Heart left ventricle (tissue), 16 donors: ENCODE measurements around the gene SPRR3. TPM values are rescaled to one million over a fixed set of nuclear protein-coding genes. Genes with fewer than 3 reads are reported as not detected.

Source experiments
- ATAC-seq, 4 donors: fragments of 200-7000 bp; cut with Tn5 transposase; one replicate each; pipeline ENCODE4 v1.9.1; 2020 to 2022; ENCODE audit warnings: moderate library complexity in 4 of 4, mild to moderate bottlenecking in 3 of 4, moderate number of reproducible peaks in 1 of 4
- DNase-seq, 5 donors: peaks; one replicate each; pipeline ENCODE4 v3.0.0-alpha.2; 2020
- H3K27ac ChIP-seq, 12 donors: fragments of 200-600 bp; sonication (generic) in 4 of 12; one replicate each; pipeline versions ENCODE4 v1.5.0 to v1.8.0; 2016 to 2022; ENCODE audit warnings: mild to moderate bottlenecking in 2 of 12
- H3K27me3 ChIP-seq, 9 donors: fragments of 200-600 bp; sonication (generic) in 2 of 9; one replicate each; pipeline versions ENCODE4 v1.5.1 to v1.8.0; 2016 to 2022; ENCODE audit warnings: mild to moderate bottlenecking in 3 of 9
- H3K36me3 ChIP-seq, 9 donors: fragments of 200-600 bp; sonication (generic) in 2 of 9; one replicate each; pipeline versions ENCODE4 v1.5.0 to v1.8.0; 2018 to 2022; ENCODE audit warnings: mild to moderate bottlenecking in 2 of 9
- H3K4me1 ChIP-seq, 12 donors: fragments of 200-600 bp; sonication (generic) in 4 of 12; one replicate each; pipeline versions ENCODE4 v1.5.0 to v1.8.0; 2016 to 2022; ENCODE audit warnings: mild to moderate bottlenecking in 3 of 12
- H3K4me3 ChIP-seq, 12 donors: fragments of 200-600 bp; sonication (generic) in 4 of 12; one replicate each; pipeline versions ENCODE4 v1.5.0 to v1.8.0; 2017 to 2022; ENCODE audit warnings: mild to moderate bottlenecking in 9 of 12, moderate library complexity in 4 of 12
- H3K9me3 ChIP-seq, 12 donors: fragments of 200-600 bp; sonication (generic) in 4 of 12; one replicate each; pipeline versions ENCODE4 v1.5.0 to v1.8.0; 2016 to 2022; ENCODE audit warnings: mild to moderate bottlenecking in 1 of 12
- CTCF ChIP-seq, 12 donors: fragments of 200-600 bp; sonication (generic) in 4 of 12; IDR thresholded peaks; one replicate each; pipeline versions ENCODE4 v1.5.0 to v1.8.0; 2018 to 2022; ENCODE audit warnings: antibody characterized with exemption in 12 of 12, mild to moderate bottlenecking in 5 of 12
- POLR2A ChIP-seq, 2 donors: fragments of 450-650 bp; IDR thresholded peaks; one replicate each; pipeline ENCODE4 v1.6.1; 2017; ENCODE audit warnings: antibody characterized with exemption in 2 of 2, mild to moderate bottlenecking in 2 of 2, moderate library complexity in 2 of 2
- WGBS, 4 donors: extraction: QIAGEN DNeasy Blood & Tissue Kit in 2 of 4; methylation state at CpG; one replicate each; pipeline versions ENCODE4 v1.1.5 to v1.1.7; 2013 to 2018; 5-methylcytosine and 5-hydroxymethylcytosine counted together
- intact Hi-C, 10 donors: fragments of 100-400 bp; cut with DNase I; formaldehyde crosslinking; loops; one replicate each; pipeline versions ENCODE4 v1.11.1 to v1.14.2; 2022
- polyA plus RNA-seq, 2 donors: library from polyadenylated mRNA; stranded (reverse); fragments of 200-250 nt; gene quantifications; one replicate each; pipeline ENCODE4 v1.2.3, GENCODE V29; 2013
- total RNA-seq, 9 donors: library from RNA; depleted of rRNA in 2 of 9; stranded (reverse); fragments of >200 nt in 2 of 9; fragmentation: NEBNext Ultra II Directional in 3 of 9; extraction: Animal tissue kit (Norgen Biotek cat#: 25700) in 3 of 9; gene quantifications; one replicate each; pipeline versions ENCODE4 v1.1.0 to v1.2.4, GENCODE V29; 2016 to 2023
- donor health status: ischemic (EF 13 %, LVEDD 7.1; RV severe dilation, severe dysfunction).
- donor health status: healthy with polysubstance abuse.
- donor health status: DM: no; HTN: yes; CAD: no.
- donor health status: DM: no; HTN: no; CAD: no.
- donor health status: ischemic (EF 25% LVEDD 6.9; RV normal size, moderate dysfunction).
- donor health status: ischemic (EF 25% LVEDD 5.7; RV mildly dilated, moderate dysfunction).
- donor health status: healthy.
- donor health status: DM: yes; HTN: yes; CAD: no.
- donor health status: ischemic (EF 35%, LVEDD 5.7; RV mildly dilated, moderate dysfunction).
- donor health status: nonischemic (EF 11% LVEDD 7.7; RV severe dilation, severe dysfunction).
- donor health status: DM: yes; HTN: yes; CAD: no.
- donor health status: PGD.
- donor health status: ischemic (EF 29% LVEDD 5.4; RV normal size, mild dysfunction).
- donor health status: nonischemic (EF 23%, LVEDD 6.1; RV moderate dilation, normal function).

The SPRR3 gene
- total and polyA plus RNA-seq, 11 donors, result 1.2 TPM; not detected in 10

- no peaks in the 10 kb centered on the region for H3K9me3 ChIP-seq
- intact Hi-C loops, result no loop called here
- 50 to 65% (median 57%) methylated on average over 4 of the region's 4 CpGs for WGBS, 4 donors
- no peak within 1 kb of the TSS for H3K4me3 ChIP-seq
- H3K4me1 ChIP-seq, result no peaks in the 10 kb centered on the region
- ATAC-seq (no peak), DNase-seq (no peak)
- H3K27me3 ChIP-seq, result no peaks in the 10 kb centered on the region
- H3K27ac ChIP-seq, result no peak within 1 kb of the TSS
- no peaks in the 10 kb centered on the region for H3K36me3 ChIP-seq
- no peak for TF ChIP-seq CTCF (IDR thresholded peaks at IDR 0.05)
- TF ChIP-seq POLR2A (IDR thresholded peaks at IDR 0.05), result no peak
Observed at GRCh38 chr1:153040950-153041631, 39.5 kb downstream of the SPRR3 start, which contains the start of gene SPRR2D. SPRR2D (minus strand) TSS chr1:153041120; CDS start chr1:153040346, 774 bp downstream.

GRCh38 chr1:153049211-153049610, 47.7 kb downstream of the SPRR3 start:
- DNase-seq (peak in 1 of 5 donors; percentile 42), ATAC-seq (no peak)
- 65 to 83% (median 75%) methylated on average over 1 to 2 of the region's 2 CpGs for WGBS, 4 donors
- H3K36me3 ChIP-seq, result no peaks in the 10 kb centered on the region
- H3K4me1 ChIP-seq, result no peaks in the 10 kb centered on the region
- H3K27me3 ChIP-seq, result peaks cover 0 to 4% (median 0%) of the 10 kb centered on the region in 9 donors
- intact Hi-C loops, result no loop called here
- TF ChIP-seq POLR2A (IDR thresholded peaks at IDR 0.05), result no peak
- no peak for TF ChIP-seq CTCF (IDR thresholded peaks at IDR 0.05)
- no peak overlapping the region for H3K4me3 ChIP-seq
- peaks cover 0 to 11% (median 1%) of the 10 kb centered on the region in 12 donors for H3K9me3 ChIP-seq
- H3K27ac ChIP-seq, result no peak overlapping the region

Other genes with a start within 250 kb of the SPRR3 start
- gene KPRP, start 243.7 kb upstream of the SPRR3 start, total RNA-seq, result not detected
- not detected for gene KPRP, start 243.7 kb upstream of the SPRR3 start, polyA plus RNA-seq
- gene LCE1F, start 226.6 kb upstream of the SPRR3 start, total RNA-seq, result not detected
- not detected for gene LCE1F, start 226.6 kb upstream of the SPRR3 start, polyA plus RNA-seq
- not detected for gene LCE1E, start 215.5 kb upstream of the SPRR3 start, total RNA-seq
- not detected for gene LCE1E, start 215.5 kb upstream of the SPRR3 start, polyA plus RNA-seq
- not detected for gene LCE1D, start 205.0 kb upstream of the SPRR3 start, total RNA-seq
- gene LCE1D, start 205.0 kb upstream of the SPRR3 start, polyA plus RNA-seq, result not detected
- gene LCE1C, start 195.1 kb upstream of the SPRR3 start, total RNA-seq, result not detected
- gene LCE1C, start 195.1 kb upstream of the SPRR3 start, polyA plus RNA-seq, result not detected
- gene LCE1B, start 189.8 kb upstream of the SPRR3 start, total RNA-seq, result not detected
- not detected for gene LCE1B, start 189.8 kb upstream of the SPRR3 start, polyA plus RNA-seq
- gene LCE1A, start 174.3 kb upstream of the SPRR3 start, total RNA-seq, result not detected
- not detected for gene LCE1A, start 174.3 kb upstream of the SPRR3 start, polyA plus RNA-seq
- not detected for gene LCE6A, start 158.9 kb upstream of the SPRR3 start, total RNA-seq
- not detected for gene LCE6A, start 158.9 kb upstream of the SPRR3 start, polyA plus RNA-seq
- gene LCE7A, start 141.8 kb upstream of the SPRR3 start, total RNA-seq, result not detected
- gene LCE7A, start 141.8 kb upstream of the SPRR3 start, polyA plus RNA-seq, result not detected
- not detected for gene SMCP, start 123.4 kb upstream of the SPRR3 start, total RNA-seq
- gene SMCP, start 123.4 kb upstream of the SPRR3 start, polyA plus RNA-seq, result not detected
- gene IVL, start 93.2 kb upstream of the SPRR3 start, total RNA-seq, result not detected
- under 1 TPM in 1 of 2 donors, not detected in 1; 0.03 TPM for gene IVL, start 93.2 kb upstream of the SPRR3 start, polyA plus RNA-seq
- gene SPRR5, start 54.5 kb upstream of the SPRR3 start, total RNA-seq, result not detected
- not detected for gene SPRR5, start 54.5 kb upstream of the SPRR3 start, polyA plus RNA-seq
- gene SPRR4, start 31.1 kb upstream of the SPRR3 start, total RNA-seq, result not detected
- gene SPRR4, start 31.1 kb upstream of the SPRR3 start, polyA plus RNA-seq, result not detected
- not detected for gene SPRR1A, start 17.7 kb upstream of the SPRR3 start, total RNA-seq
- gene SPRR1A, start 17.7 kb upstream of the SPRR3 start, polyA plus RNA-seq, result not detected
- not detected for gene SPRR1B, start 29.5 kb downstream of the SPRR3 start, total RNA-seq
- gene SPRR1B, start 29.5 kb downstream of the SPRR3 start, polyA plus RNA-seq, result not detected
- gene SPRR2D, start 39.4 kb downstream of the SPRR3 start, total RNA-seq, result not detected
- under 1 TPM in 1 of 2 donors, not detected in 1; 0.12 TPM for gene SPRR2D, start 39.4 kb downstream of the SPRR3 start, polyA plus RNA-seq
- not detected for gene SPRR2A, start 55.8 kb downstream of the SPRR3 start, total RNA-seq
- under 1 TPM in 1 of 2 donors, not detected in 1; 0.32 TPM for gene SPRR2A, start 55.8 kb downstream of the SPRR3 start, polyA plus RNA-seq
- not detected for gene SPRR2B, start 69.9 kb downstream of the SPRR3 start, total RNA-seq
- gene SPRR2B, start 69.9 kb downstream of the SPRR3 start, polyA plus RNA-seq, result not detected
- gene SPRR2E, start 92.8 kb downstream of the SPRR3 start, total RNA-seq, result not detected
- under 1 TPM in 1 of 2 donors, not detected in 1; 0.12 TPM for gene SPRR2E, start 92.8 kb downstream of the SPRR3 start, polyA plus RNA-seq
- gene SPRR2F, start 111.8 kb downstream of the SPRR3 start, total RNA-seq, result 1 to 10 TPM in 1 of 9 donors, not detected in 8; 5.5 TPM
- not detected for gene SPRR2F, start 111.8 kb downstream of the SPRR3 start, polyA plus RNA-seq
- gene SPRR2G, start 149.1 kb downstream of the SPRR3 start, total RNA-seq, result not detected
- not detected for gene SPRR2G, start 149.1 kb downstream of the SPRR3 start, polyA plus RNA-seq
- gene LELP1, start 201.7 kb downstream of the SPRR3 start, total RNA-seq, result not detected
- gene LELP1, start 201.7 kb downstream of the SPRR3 start, polyA plus RNA-seq, result not detected
- 1 to 10 TPM in 1 of 9 donors, not detected in 8; 1.1 TPM for gene PRR9, start 215.8 kb downstream of the SPRR3 start, total RNA-seq
- gene PRR9, start 215.8 kb downstream of the SPRR3 start, polyA plus RNA-seq, result not detected